ENCODE measurements around the gene KIAA0040.

The KIAA0040 gene

GRCh38 chr1:175200678-175201521 is 8.3 kb upstream of the KIAA0040 start:
- no peak for DNase-seq

- no peak for DNase-seq
Measured at GRCh38 chr1:175198332-175198731, 5.8 kb upstream of the KIAA0040 start.

- DNase-seq: no peak
Measured at GRCh38 chr1:175197531-175197930, 5.0 kb upstream of the KIAA0040 start.

GRCh38 chr1:175195798-175196197 is 3.2 kb upstream of the KIAA0040 start:
- DNase-seq: no peak

GRCh38 chr1:175195281-175195680 is 2.7 kb upstream of the KIAA0040 start:
- DNase-seq: no peak

GRCh38 chr1:175193527-175193910 is 943 bp upstream of the KIAA0040 start:
- no peak for DNase-seq

- no peak for DNase-seq
Measured at GRCh38 chr1:175192111-175192629, 406 bp downstream of the KIAA0040 start.

- no peak for DNase-seq
Measured at GRCh38 chr1:175191659-175192058, 917 bp downstream of the KIAA0040 start.

- no peak for DNase-seq
Measured at GRCh38 chr1:175188936-175189335, 3.6 kb downstream of the KIAA0040 start.

GRCh38 chr1:175186433-175187160 is 6.0 kb downstream of the KIAA0040 start:
- DNase-seq: no peak

- DNase-seq: no peak
Measured at GRCh38 chr1:175185903-175186302, 6.7 kb downstream of the KIAA0040 start.

- no peak for DNase-seq
Measured at GRCh38 chr1:175183586-175183985, 9.0 kb downstream of the KIAA0040 start.

GRCh38 chr1:175182201-175182746 is 10.3 kb downstream of the KIAA0040 start:
- DNase-seq: no peak

- DNase-seq: no peak
Measured at GRCh38 chr1:175179837-175180590, 12.6 kb downstream of the KIAA0040 start.

GRCh38 chr1:175178456-175178855 is 14.1 kb downstream of the KIAA0040 start:
- no peak for DNase-seq

- DNase-seq: no peak
Measured at GRCh38 chr1:175178056-175178455, 14.5 kb downstream of the KIAA0040 start.

- no peak for DNase-seq
Measured at GRCh38 chr1:175176246-175176645, 16.3 kb downstream of the KIAA0040 start.

- DNase-seq: no peak
Measured at GRCh38 chr1:175174309-175175102, 18.1 kb downstream of the KIAA0040 start.

- no peak for DNase-seq
Measured at GRCh38 chr1:175173531-175173930, 19.0 kb downstream of the KIAA0040 start.

GRCh38 chr1:175172503-175172902 is 20.1 kb downstream of the KIAA0040 start:
- no peak for DNase-seq

GRCh38 chr1:175171036-175171913 is 21.3 kb downstream of the KIAA0040 start:
- no peak for DNase-seq
